ENCODE results near the gene ST8SIA5. TPM values are rescaled to one million over a fixed set of nuclear protein-coding genes. Genes with fewer than 3 reads are reported as not detected.

Gene ST8SIA5
- total and polyA plus RNA-seq, 5 donors, result 3.4 to 16.0 (median 10.3) TPM

DNA sequence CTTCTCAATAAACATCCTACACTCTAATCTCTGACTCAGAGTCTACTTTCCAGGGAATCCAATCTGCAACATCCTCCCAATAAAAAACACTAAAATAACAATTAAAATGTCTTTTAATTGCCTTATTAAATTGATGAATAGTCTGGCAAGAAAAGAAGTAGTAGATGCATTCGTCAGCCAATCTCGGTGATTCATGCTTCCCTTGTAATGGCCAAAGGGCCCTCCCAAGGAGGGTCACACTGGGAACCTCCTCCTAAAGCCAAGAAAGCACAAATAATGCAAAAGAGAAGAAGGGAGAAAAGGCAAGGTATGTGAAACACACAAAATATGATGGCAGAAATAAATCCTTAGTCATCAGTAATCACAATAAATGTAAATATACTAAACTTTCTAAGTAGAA, 16.8 kb downstream of the ST8SIA5 start:
- intact Hi-C loops (cut with DNase I), result no loop called here
- H3K9me3 ChIP-seq (ENCODE audit: control insufficient read depth, low read length), result no peaks in the 10 kb centered on the region
- WGBS, result 77% methylated on average over 2 of the region's 2 CpGs

DNA sequence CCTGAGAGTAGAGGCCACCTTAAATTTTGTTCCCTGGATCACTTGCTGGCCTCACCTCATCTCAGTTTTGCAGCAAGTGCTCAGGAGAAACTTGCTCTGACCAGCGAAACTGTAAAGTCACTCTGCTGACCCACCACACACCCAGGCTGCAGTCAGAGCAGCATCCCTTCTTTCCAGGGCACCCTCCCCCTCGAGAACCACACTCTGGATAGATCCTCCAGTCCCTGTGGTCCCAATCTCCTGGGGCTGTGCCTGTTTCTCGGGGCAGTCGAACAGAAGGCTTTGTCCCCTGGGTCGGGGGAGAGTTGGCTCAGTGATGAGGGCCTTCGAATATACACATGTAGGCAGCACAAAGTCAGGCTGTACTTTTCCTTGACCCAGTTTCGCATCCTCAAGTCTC, 18.4 kb downstream of the ST8SIA5 start:
- H3K27ac ChIP-seq (ENCODE audit: low read length), result no peak overlapping the region
- H3K27me3 ChIP-seq (ENCODE audit: control insufficient read depth, insufficient read depth), result no peaks in the 10 kb centered on the region
- intact Hi-C loops (cut with DNase I), result no loop called here
- 80% methylated on average over 7 of the region's 7 CpGs for WGBS
- DNase-seq (no peak), ATAC-seq (no peak)
- no peaks in the 10 kb centered on the region for H3K4me1 ChIP-seq (ENCODE audit: control insufficient read depth, insufficient read depth, low read length)
- H3K4me3 ChIP-seq (ENCODE audit: low read length), result no peak overlapping the region
- H3K9me3 ChIP-seq (ENCODE audit: control insufficient read depth, low read length), result no peaks in the 10 kb centered on the region

More for the DNA sequence above, 16.8 kb downstream of the ST8SIA5 start:
- H3K4me3 ChIP-seq (ENCODE audit: low read length), result no peak overlapping the region
- H3K27ac ChIP-seq (ENCODE audit: low read length), result no peak overlapping the region
- H3K4me1 ChIP-seq (ENCODE audit: control insufficient read depth, insufficient read depth, low read length), result no peaks in the 10 kb centered on the region
- no peaks in the 10 kb centered on the region for H3K27me3 ChIP-seq (ENCODE audit: control insufficient read depth, insufficient read depth)
- no peak for DNase-seq
- ATAC-seq, result no peak

DNA sequence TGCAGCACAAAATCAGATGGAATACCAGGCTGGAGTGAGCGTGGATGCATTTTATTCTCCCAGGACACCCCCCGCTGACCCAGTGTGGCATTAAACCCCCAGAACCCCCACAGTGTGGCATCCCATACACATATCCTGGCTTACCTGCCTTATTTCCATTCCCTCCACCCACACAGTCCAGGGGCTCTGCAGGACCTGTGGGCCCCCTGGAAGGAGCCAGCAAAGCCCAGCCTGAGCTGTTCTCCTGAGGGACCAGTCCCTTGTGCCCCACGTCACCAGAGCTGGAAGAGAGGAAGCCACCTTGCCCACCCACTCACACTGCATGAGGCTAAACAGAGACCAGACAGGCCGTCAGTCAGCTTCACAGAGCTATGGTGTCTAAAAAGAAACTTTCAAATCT, 20.1 kb downstream of the ST8SIA5 start:
- H3K27me3 ChIP-seq (ENCODE audit: control insufficient read depth, insufficient read depth), result no peaks in the 10 kb centered on the region
- 69% methylated on average over 4 of the region's 4 CpGs for WGBS
- H3K4me3 ChIP-seq (ENCODE audit: low read length), result no peak overlapping the region
- H3K27ac ChIP-seq (ENCODE audit: low read length), result no peak overlapping the region
- DNase-seq (no peak), ATAC-seq (no peak)
- no peaks in the 10 kb centered on the region for H3K9me3 ChIP-seq (ENCODE audit: control insufficient read depth, low read length)
- no peaks in the 10 kb centered on the region for H3K4me1 ChIP-seq (ENCODE audit: control insufficient read depth, insufficient read depth, low read length)
- intact Hi-C loops (cut with DNase I), result no loop called here

DNA sequence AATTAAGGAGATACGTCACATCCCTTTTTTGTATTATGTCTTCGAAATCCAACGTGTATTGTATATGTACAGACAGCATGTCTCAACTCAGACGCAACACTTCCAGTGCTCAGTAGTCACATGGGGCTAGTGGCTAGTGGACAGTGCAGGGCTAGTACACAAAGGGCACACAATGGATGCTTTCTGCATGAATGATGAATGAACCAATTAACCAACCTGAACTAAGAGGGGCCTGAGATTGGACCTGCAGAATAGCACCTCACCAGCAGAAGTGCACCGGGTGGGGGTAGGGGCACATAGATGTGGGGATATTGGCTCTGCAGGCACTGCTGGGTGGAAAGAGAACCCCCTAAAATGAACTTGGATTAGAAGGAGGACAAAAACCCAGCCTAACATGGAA, 20.7 kb downstream of the ST8SIA5 start:
- WGBS, result 69% methylated on average over 5 of the region's 5 CpGs

DNA sequence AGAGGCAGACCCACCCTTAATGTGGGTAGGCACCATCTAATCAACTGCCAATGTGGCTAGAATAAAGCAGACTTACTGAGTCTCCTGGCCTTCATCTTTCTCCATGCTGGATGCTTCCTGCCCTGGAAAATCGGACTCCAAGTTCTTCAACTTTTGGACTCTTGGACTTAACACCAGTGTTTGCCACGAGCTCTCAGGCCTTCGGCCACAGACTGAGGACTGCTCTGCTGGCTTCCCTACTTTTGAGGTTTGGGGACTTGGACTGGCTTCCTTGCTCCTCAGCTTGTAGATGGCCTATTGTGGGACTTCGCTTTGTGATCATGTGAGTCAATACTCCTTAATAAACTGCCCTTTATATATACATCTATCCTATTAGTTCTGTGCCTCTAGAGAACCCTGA, 21.9 kb downstream of the ST8SIA5 start:
- no peak overlapping the region for H3K27ac ChIP-seq (ENCODE audit: low read length)
- 92% methylated on average over 4 of the region's 4 CpGs for WGBS
- H3K4me1 ChIP-seq (ENCODE audit: control insufficient read depth, insufficient read depth, low read length), result no peaks in the 10 kb centered on the region
- H3K4me3 ChIP-seq (ENCODE audit: low read length), result no peak overlapping the region
- peaks cover 2% of the 10 kb centered on the region for H3K9me3 ChIP-seq (ENCODE audit: control insufficient read depth, low read length)
- ATAC-seq, result no peak
- no peak for DNase-seq
- H3K27me3 ChIP-seq (ENCODE audit: control insufficient read depth, insufficient read depth), result no peaks in the 10 kb centered on the region
- intact Hi-C loops (cut with DNase I), result no loop called here

More for the DNA sequence above, 20.7 kb downstream of the ST8SIA5 start:
- H3K4me1 ChIP-seq (ENCODE audit: control insufficient read depth, insufficient read depth, low read length), result no peaks in the 10 kb centered on the region
- intact Hi-C loops (cut with DNase I), result no loop called here
- no peaks in the 10 kb centered on the region for H3K9me3 ChIP-seq (ENCODE audit: control insufficient read depth, low read length)
- no peak overlapping the region for H3K4me3 ChIP-seq (ENCODE audit: low read length)
- ATAC-seq (no peak), DNase-seq (no peak)
- no peaks in the 10 kb centered on the region for H3K27me3 ChIP-seq (ENCODE audit: control insufficient read depth, insufficient read depth)
- no peak overlapping the region for H3K27ac ChIP-seq (ENCODE audit: low read length)

DNA sequence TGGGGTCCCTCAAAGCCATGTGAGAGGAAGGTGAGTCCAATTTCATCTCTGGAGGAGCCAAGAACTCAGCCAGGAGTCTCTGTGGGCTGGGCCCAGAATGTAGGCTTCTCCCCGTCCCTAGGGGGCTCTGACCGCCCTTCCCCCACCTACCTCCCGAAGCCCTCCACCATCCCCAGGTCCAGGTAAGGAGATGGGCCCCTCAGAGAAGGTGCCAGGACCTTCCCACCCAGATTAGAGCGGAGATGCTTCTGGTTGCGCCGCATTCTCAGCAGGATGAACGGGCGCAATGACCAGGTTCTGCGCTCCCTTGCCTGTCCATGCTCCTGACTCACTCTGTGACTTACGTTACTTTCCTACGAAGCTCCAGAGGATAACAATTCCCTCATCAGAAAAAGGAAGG, 23.0 kb downstream of the ST8SIA5 start:
- no peak overlapping the region for H3K27ac ChIP-seq (ENCODE audit: low read length)
- peak in 1 of 2 donors; percentile 38 for ATAC-seq
- no peak for DNase-seq
- H3K27me3 ChIP-seq (ENCODE audit: control insufficient read depth, insufficient read depth), result no peaks in the 10 kb centered on the region
- H3K4me1 ChIP-seq (ENCODE audit: control insufficient read depth, insufficient read depth, low read length), result no peaks in the 10 kb centered on the region
- H3K4me3 ChIP-seq (ENCODE audit: low read length), result no peak overlapping the region
- peaks cover 3% of the 10 kb centered on the region for H3K9me3 ChIP-seq (ENCODE audit: control insufficient read depth, low read length)
- intact Hi-C loops (cut with DNase I), result no loop called here
- 89% methylated on average over 11 of the region's 11 CpGs for WGBS

DNA sequence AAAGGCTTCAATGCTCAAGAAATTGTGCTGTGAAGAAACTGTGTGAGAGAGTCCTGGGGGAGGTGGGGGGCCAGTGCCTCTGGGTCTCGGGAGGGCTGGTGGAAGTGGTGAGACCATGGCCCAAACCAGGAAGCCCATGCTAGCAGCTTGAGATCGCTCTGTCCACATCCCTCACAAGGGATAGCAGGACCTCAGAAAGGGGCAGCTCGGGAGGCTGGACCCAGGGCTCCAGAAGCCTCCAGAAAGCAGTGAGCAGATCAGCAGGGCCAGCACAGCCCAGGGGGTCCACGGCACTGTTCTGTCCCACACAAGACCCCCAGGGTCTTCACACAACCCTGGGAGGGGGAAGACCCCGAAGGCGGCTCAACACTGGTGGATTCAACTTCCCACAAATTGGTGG, 24.1 kb downstream of the ST8SIA5 start:
- 86% methylated on average over 6 of the region's 6 CpGs for WGBS
- no peak overlapping the region for H3K4me3 ChIP-seq (ENCODE audit: low read length)
- no peak for DNase-seq

DNA sequence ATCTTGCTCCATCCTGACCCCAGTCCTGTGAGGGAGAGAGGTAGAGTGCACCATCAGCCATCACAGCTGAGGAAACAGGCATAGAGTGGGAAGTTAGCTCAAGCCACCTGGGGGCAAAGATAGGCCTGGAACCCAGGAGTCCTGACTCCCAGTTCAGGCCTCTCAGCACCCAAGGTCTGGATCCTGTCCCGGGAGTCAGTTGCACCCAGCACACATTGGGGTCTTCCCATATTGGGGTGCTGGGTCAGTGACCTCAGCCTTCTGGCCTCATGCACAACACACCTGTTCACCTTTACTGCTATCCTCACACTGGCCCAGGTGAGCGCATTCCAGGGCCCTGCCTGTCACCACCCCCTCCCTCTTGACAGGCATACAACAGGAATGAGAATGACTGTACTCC, 24.7 kb downstream of the ST8SIA5 start:
- intact Hi-C loops (cut with DNase I), result no loop called here
- no peak for DNase-seq
- no peak for ATAC-seq
- WGBS, result 93% methylated on average over 2 of the region's 2 CpGs
- peaks cover 3% of the 10 kb centered on the region for H3K9me3 ChIP-seq (ENCODE audit: control insufficient read depth, low read length)
- H3K4me3 ChIP-seq (ENCODE audit: low read length), result no peak overlapping the region
- no peaks in the 10 kb centered on the region for H3K27me3 ChIP-seq (ENCODE audit: control insufficient read depth, insufficient read depth)
- H3K27ac ChIP-seq (ENCODE audit: low read length), result no peak overlapping the region
- no peaks in the 10 kb centered on the region for H3K4me1 ChIP-seq (ENCODE audit: control insufficient read depth, insufficient read depth, low read length)

More for the DNA sequence above, 24.1 kb downstream of the ST8SIA5 start:
- no peak overlapping the region for H3K27ac ChIP-seq (ENCODE audit: low read length)
- H3K4me1 ChIP-seq (ENCODE audit: control insufficient read depth, insufficient read depth, low read length), result no peaks in the 10 kb centered on the region
- intact Hi-C loops (cut with DNase I), result no loop called here
- no peak for ATAC-seq
- H3K27me3 ChIP-seq (ENCODE audit: control insufficient read depth, insufficient read depth), result no peaks in the 10 kb centered on the region
- H3K9me3 ChIP-seq (ENCODE audit: control insufficient read depth, low read length), result peaks cover 3% of the 10 kb centered on the region

DNA sequence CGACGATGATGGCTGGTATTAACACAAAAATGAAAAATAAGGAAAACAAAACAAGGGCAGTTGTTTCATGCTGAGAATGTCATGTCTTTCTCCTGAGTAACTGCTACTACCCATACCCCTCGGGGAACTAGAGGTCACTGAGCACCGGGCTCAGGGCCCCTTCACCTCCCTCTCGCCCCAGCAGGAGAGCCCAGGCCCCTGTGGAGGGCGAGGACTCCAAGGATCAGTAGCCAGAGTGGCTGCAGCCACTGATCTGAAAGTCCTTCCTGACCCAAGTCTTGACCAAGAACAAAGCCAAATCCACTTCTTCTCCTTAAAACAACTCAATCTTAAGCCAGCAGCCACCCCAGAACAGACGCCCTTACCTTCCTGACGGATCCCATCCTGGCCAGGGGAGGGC, 25.5 kb downstream of the ST8SIA5 start:
- ATAC-seq (no peak), DNase-seq (no peak)
- Histone ChIP-seq H3K9me3 (ENCODE audit: control insufficient read depth, low read length) (peaks cover 3% of the 10 kb centered on the region), H3K27ac (ENCODE audit: low read length) (no peak overlapping the region), H3K27me3 (ENCODE audit: control insufficient read depth, insufficient read depth) (no peaks in the 10 kb centered on the region), H3K4me3 (ENCODE audit: low read length) (no peak overlapping the region), H3K4me1 (ENCODE audit: control insufficient read depth, insufficient read depth, low read length) (no peaks in the 10 kb centered on the region)
- intact Hi-C loops (cut with DNase I), result no loop called here
- WGBS, result 78% methylated on average over 8 of the region's 8 CpGs

DNA sequence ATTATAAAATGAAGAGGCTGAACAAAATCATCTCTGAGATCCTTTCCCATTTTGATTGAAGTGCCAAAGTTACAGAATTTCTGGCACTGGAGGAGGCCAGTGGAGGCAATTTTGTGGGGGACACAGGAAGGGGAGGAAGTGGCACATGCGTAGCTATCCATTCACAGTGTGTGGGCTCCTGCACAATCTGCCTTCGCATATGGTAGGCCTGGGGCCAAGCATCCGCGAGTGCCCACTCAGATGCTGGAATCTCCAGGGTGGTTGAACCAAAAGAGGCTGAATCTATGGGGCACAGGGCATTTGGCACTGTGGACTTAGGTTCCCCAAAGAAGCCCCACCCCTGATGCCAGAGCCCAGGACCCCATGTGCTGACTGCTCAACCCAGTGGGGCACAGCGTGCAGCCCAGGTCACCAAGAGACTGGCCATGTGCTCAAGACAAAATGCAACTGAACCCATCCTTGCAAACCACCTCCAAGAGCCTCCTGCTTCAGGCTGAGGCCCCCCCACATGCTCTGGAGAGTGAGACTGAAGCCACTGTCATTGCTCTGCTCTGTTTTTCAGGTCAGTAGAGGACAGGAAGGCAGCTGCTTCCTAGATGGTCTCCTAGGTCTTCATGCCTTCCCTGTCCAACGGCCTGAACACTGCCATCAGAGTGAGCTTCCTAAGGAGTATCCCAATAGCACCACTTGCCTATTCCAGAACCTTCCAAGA, 28.5 kb downstream of the ST8SIA5 start:
- intact Hi-C loops (cut with DNase I), result no loop called here
- no peak for ATAC-seq
- H3K9me3 ChIP-seq (ENCODE audit: control insufficient read depth, low read length), result peaks cover 3% of the 10 kb centered on the region
- H3K27me3 ChIP-seq (ENCODE audit: control insufficient read depth, insufficient read depth), result no peaks in the 10 kb centered on the region
- no peak overlapping the region for H3K27ac ChIP-seq (ENCODE audit: low read length)
- DNase-seq, result no peak
- no peaks in the 10 kb centered on the region for H3K4me1 ChIP-seq (ENCODE audit: control insufficient read depth, insufficient read depth, low read length)
- H3K4me3 ChIP-seq (ENCODE audit: low read length), result no peak overlapping the region
- WGBS, result 85% methylated on average over 6 of the region's 6 CpGs

DNA sequence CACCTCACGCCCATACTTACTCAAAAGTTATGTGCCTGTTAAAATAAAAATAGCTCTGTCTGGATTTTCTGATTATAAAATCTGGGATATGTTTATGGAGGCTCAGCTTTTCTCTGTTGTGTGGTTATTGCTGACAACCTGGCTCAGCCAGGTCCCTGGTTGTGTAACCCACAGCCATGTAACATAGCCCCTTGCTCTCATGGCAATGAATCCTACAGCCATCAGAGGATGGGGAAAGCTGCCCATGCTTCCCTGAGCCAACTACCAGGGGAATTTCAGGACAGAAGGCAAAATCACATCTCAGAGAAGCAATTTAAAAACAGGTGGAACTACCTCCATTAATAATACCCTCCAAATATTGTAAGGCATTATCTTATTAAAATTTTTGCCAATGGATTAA, 29.7 kb downstream of the ST8SIA5 start:
- H3K9me3 ChIP-seq (ENCODE audit: control insufficient read depth, low read length), result peaks cover 3% of the 10 kb centered on the region
- no peaks in the 10 kb centered on the region for H3K4me1 ChIP-seq (ENCODE audit: control insufficient read depth, insufficient read depth, low read length)
- no peak for DNase-seq
- intact Hi-C loops (cut with DNase I), result no loop called here
- H3K27me3 ChIP-seq (ENCODE audit: control insufficient read depth, insufficient read depth), result no peaks in the 10 kb centered on the region
- H3K4me3 ChIP-seq (ENCODE audit: low read length), result no peak overlapping the region
- WGBS, result 66% methylated on average over 1 of the region's 1 CpG
- no peak overlapping the region for H3K27ac ChIP-seq (ENCODE audit: low read length)
- no peak for ATAC-seq

DNA sequence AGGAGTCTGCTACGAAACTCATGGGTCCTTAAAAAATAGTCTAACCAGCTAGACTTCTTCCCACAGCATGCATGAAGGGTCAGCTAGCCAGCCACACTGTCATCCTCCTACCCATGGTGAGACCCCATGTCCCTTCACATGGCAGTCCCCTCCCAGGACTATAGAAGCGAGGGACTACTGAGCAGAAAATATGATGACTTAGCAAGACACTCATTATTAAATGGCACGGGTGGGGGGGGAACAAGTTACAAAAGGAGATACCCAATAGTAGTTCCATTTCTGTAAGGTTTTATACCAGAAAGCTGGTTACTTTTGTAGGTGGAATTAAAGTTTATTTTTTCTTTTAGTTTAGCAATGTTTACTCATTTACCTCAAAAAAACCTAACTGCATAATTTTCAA, 31.5 kb downstream of the ST8SIA5 start:
- no peak for ATAC-seq

More for the DNA sequence above, 31.5 kb downstream of the ST8SIA5 start:
- 91% methylated on average over 3 of the region's 3 CpGs for WGBS
- H3K9me3 ChIP-seq (ENCODE audit: control insufficient read depth, low read length), result peaks cover 3% of the 10 kb centered on the region
- H3K4me1 ChIP-seq (ENCODE audit: control insufficient read depth, insufficient read depth, low read length), result no peaks in the 10 kb centered on the region
- no peak overlapping the region for H3K4me3 ChIP-seq (ENCODE audit: low read length)
- no peaks in the 10 kb centered on the region for H3K27me3 ChIP-seq (ENCODE audit: control insufficient read depth, insufficient read depth)
- intact Hi-C loops (cut with DNase I), result no loop called here
- no peak overlapping the region for H3K27ac ChIP-seq (ENCODE audit: low read length)
- no peak for DNase-seq
